GM21367 (cell line): ENCODE data around the gene METTL9.
"Not testable (repeated sequence)": the region's sequence is repeated elsewhere in the genome, so short reads cannot be mapped to it uniquely, and the experiment has no call there.

Experiments used
- ATAC-seq: cut with Tn5 transposase; IDR thresholded peaks from one replicate; pipeline ENCODE4 v1.9.1; 2021; ENCODE audit not compliant: unreplicated experiment

Gene METTL9

DNA sequence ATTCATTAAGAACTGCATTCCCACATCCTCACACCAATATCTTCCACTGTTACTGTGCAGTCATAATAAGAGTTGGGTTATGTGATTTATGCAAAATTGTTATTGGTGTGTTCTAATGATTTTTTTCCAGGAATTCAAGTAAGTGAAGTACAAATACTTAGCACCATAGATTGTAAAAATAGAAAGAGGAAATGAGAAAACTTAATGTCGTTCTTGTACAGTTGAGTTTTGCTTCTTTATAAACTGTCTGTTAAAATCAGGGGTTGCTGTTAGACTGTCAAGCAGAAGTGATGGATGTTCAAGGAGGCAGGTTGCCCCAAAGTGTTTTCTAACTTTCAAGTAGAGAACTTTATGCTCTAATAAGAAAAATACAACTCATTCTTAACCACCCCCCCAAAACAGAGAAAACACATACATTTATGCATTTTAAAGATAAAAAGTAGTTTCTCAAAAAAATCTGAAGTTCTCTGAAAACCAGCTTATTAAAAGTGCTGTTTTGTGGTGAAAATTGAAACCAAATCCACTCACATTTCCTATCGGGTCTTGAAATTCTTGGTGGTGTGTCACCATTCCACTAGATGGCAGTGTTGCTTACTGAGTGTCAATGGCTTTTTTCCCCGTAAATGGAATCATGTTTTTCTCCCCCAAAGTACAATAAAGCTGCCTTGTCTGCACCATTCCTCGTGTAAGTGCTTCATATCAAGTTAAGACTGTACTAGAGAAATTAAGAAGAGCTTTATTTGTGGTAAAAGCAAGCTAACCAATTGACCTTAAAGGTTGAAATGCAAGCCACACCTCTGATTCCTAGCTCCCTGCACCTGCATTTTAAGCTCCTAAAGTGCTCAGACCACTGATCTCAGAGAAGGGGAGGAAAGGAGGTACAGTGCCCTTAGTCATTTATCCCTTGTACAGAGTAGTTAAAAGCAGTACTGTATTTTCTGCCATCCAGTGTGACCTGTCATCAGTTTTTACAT, 57.7 kb downstream of the METTL9 start:
- ATAC-seq: no peak

DNA sequence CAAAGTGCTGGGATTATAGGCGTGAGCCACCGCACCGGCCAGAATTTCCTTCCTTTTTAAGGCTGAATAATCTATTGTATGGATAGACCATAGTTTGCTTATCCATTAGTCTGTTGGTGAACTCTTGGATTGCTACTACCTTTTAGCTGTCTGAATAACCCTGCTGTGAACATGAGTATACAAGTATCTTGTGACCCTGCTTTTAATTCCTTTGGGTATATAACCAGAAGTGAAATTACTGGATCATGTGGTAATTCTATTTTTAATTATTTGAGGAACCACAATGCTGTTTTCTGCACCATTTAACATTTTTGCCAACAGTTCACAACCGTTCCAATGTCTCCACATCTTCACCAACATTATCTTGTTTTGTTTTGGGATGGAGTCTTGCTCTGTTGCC, 59.7 kb downstream of the METTL9 start:
- no peak for ATAC-seq

DNA sequence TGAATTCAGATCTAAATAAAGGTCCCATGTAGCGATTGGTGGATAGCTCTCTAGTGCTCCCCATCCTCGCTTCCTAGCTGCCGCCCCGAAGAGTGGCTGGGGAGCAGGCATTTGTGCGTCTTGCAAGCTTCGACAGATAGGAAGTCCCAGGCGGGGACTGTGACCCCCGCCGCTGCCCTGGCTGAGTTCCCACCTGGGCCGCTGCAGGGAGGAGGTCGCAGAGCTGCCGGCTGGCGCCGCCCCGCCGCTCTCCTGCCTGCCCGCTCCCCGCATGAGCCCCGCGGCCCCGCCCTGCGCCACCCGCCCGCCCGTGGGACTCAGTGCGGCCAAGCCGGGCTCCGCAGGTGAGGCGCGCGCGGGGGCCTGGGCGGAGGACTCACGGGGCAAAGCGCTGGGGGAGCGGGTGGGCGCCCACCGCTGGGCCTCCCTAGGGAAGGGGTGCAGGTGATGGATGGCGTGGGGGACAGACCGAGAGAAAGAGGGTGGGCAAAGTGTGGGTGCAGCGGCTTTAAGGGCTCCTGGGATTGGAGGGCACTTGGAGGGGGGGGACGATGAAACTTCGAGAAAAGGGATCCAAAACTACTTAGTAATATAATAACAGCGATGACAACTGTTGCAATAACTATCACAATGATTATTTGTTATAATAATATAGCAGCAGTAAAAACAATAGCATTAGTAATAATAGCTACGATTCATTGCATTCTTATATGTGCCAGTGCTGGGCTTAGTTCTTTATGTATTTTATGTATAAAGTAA, 64.7 kb downstream of the METTL9 start, which contains the start of gene OTOA:
Gene OTOA, plus strand, starts transcription at position 80 of the 759 bp plus-strand sequence. CDS start 14,547 bp downstream, outside the sequence.
- ATAC-seq: no peak

DNA sequence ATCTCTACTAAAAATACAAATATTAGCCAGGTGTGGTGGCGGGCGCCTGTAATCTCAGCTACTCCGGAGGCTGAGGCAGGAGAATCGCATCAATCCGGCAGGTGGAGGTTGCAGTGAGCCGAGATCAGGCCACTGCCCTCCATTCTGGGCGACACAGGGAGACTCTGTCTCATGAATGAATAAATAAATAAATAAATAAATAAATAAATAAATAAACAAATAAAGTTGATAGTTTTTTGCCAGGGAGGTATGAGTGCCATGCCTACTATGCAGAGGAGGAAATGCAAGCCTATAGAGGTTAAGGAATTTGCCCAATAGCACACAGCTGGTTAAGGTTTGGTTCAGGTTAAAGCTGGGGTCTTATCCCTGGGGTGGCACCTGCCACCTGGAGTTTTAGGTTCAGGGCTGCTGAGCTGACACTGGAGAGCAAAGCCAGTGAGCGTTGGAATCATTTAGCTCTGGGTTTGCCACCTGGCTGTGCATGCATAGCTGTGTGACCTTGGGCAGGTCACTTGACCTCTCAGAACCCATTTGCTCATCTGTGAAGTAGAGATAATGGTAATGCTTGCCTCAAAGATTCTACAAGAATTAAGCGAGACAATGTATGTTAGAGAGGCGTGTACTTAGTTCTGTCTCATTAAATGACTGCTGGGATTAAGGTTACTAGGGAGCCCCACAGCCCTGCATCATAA, 65.6 kb downstream of the METTL9 start:
- no peak for ATAC-seq

DNA sequence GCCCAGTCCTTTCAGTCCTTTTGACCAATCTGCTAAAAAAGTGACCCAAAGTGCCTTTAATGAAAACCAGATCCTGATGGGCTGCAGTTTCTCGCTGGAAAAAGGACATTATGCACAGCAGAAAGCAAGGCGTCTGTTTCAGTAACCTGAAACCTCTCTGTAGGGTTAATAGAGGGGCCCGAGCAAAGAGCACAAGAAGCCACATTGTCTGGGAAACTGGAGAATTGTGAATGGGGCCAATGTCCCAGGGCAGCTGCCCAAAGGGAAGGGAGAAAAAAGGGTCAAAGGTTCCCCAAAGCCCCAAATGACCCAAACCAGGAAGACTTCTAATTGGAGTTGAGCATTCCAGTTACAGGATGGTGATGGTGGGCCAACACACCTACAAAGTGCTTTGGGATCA, 67.4 kb downstream of the METTL9 start:
- ATAC-seq: no peak

DNA sequence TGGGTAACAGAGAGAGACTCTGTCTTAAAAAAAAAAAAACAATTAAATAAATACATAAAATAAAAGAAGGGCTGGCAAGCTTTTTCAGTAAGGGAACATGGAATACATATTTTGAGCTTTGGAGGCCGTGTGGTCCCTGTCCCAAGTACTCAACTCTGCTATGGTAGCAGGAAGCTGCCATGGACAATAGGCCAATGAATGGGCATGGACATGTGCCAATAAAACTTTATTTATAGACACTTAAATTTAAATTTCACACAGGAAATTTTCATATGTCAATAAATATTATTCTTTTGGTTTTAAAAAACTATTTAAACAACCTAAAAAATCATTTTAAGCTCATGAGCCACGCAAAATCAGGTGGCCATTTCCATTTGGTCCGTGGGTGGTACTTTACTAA, 68.2 kb downstream of the METTL9 start:
- ATAC-seq: no peak

DNA sequence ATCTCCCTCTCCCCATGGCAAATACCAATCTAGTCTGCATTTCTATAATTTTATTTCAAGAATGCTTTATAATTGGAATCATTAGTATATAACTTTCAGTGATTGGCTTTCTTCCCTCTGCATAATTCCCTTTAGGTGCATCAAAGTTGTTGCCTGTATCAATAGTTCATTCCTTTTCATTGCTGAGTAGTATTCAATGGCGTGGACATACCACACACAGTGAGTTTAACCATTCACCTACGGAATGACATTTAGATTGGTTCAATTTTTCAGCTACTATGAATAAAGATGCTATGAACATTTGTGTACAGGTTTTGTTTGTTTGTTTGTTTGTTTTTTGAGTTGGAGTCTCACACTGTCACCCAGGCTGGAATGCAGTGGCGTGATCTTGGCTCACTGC, 74.1 kb downstream of the METTL9 start:
- ATAC-seq: no peak

DNA sequence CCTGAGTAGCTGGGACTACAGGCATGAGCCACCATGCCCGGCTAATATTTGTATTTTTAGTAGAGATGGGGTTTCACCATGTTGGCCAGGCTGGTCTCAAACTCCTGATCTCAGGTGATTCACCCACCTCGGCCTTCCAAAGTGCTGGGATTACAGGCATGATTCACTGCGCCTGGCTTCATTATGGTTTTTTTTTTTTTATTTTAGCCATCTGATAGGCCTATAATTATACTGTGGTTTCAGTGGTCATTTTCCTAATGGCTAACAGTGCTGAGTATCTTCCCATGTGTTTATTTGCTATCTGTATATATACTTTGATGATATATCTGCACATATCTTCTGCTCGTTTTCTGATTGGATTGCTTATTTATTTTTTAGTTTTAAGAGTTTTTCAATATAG, 75.1 kb downstream of the METTL9 start:
- ATAC-seq: not testable (repeated sequence)

DNA sequence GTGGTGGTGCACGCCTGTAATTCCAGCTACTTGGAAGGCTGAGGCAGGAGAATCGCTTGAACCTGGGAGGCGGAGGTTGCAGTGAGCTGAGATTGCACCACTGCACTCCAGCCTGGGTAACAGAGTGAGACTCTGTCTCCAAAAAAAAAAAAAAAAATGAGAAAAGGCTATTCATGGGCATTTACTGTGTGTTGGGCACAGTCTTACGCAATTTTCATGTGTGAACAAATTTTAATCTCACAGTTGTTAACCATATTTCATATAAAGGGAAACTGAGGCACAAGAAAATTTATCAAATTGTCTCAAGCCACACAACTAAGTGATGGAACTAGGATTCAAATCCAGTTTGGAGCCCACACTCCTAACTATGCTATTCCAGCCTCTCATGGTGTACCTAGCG, 81.3 kb downstream of the METTL9 start:
- not testable (repeated sequence) for ATAC-seq

DNA sequence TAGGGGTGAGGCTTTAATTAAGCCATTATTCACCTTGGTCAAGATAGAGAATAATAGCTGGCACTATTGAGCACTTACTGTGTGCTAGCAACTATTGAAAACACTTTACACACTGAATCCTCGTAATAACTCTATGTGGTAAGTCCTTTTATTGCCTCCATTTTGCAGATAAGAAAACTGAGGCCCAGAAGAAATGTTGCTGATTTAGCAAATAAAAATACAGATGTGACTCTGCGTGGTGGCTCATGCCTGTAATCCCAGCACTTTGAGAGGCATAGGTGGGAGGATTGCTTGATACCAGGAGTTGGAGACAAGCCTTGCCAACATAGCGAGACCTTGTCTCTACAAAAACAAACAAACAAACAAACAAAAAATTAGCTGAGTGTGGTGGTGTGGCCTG, 83.8 kb downstream of the METTL9 start:
- no peak for ATAC-seq

DNA sequence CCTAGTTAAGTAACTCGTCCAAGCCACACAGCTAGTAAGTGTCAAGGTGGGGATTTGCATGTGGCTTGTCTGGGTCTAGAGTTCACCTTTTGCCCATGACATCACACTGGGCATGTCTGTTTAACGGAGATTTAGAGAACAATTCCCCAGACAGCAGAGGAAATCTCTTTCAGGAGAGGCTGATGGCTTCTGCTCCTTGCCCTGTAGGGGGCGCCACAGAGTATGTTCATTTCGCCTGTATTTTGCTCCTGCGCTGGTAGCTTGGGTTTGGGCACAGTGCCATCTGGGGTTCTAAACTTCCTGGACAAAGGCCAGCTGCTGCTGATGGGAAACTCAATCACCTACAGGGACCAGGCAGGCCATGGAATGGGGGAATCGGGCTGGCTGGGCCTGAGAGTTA, 84.8 kb downstream of the METTL9 start:
- ATAC-seq: no peak

DNA sequence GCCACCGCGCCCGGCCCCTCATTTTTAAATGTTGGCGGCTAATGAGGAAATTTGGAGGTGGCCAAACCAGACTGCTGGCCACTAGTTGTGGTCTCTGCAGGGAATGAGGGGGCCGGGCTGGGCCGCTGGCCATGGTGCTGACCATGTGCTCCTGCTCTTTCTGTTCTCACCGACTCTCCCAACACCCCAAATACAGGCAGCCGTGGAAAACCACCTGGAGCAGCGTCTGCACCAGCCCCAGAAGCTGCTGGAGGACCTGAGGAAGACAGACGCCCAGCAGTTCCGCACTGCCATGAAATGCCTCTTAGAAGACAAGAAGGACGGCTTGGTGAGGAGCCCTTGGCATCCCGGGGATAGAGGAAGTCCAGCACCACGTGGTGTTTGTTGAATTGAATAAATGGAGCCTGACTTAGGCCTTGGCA, 85.7 kb downstream of the METTL9 start:
- no peak for ATAC-seq

DNA sequence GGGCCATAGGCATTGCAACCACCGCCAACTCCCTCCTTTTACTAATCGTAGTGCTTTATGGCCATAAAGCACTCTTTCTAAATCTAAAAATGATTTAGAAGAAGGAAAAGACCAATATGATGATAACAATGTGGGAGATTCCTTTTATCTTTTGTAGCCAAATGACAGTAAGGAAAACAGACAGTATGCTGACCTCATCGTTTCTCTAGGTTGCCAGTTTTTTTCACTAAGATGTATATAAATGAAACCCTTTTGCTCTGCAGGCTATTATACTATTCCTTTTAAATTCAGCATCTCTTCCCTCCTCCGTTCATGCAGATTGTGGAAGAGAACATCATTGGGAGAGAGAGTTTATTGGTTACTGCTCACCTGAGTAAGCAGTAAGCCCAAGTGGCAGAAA, 89.7 kb downstream of the METTL9 start:
- ATAC-seq: no peak

DNA sequence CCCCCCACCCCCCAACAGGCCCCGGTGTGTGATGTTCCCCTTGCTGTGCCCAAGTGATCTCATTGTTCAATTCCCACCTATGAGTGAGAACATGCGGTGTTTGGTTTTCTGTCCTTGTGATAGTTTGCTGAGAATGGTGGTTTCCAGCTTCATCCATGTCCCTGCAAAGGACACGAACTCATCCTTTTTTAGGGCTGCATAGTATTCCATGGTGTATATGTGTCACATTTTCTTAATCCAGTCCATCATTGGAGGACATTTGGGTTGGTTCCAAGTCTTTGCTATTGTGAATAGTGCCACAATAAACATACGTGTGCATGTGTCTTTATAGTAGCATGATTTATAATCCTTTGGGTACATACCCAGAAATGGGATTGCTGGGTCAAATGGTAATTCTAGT, 91.6 kb downstream of the METTL9 start:
- ATAC-seq: not testable (repeated sequence)

DNA sequence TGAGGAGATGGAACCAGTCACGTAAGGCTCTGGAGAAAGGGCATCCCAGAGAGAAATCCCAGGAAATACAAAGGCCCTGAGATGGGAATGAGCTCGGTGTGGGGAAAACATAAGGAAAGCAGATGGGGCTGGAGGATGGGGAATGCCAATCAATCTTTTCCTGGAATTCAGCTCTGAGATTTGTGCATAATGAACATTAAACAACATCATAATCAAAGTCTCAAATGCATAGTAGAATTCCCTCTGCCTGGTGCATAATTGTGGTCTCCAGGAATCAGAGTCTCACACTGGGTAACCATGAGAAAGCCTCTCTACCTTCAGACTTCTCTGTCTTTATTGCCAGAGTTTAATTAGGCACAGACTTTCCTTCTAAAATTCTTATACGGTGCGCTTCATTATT, 95.2 kb downstream of the METTL9 start:
- no peak for ATAC-seq

DNA sequence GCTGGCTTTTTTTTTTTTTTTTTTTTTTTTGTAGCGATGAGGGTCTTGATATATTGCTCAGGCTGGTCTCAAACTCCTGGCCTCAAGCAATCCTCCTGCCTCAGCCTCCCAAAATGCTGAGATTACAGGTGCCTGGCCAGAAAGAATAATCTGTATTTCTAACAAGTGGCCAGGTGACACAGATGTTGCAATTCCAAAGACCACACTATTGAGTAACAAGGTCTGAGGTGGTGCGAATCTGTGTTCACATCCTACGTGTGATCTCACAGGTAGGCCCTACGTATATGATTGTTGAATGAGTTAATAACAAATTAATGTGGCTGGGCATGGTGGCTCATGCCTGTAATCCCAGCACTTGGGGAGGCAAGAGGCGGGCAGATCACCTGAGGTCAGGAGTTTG, 97.7 kb downstream of the METTL9 start:
- no peak for ATAC-seq

DNA sequence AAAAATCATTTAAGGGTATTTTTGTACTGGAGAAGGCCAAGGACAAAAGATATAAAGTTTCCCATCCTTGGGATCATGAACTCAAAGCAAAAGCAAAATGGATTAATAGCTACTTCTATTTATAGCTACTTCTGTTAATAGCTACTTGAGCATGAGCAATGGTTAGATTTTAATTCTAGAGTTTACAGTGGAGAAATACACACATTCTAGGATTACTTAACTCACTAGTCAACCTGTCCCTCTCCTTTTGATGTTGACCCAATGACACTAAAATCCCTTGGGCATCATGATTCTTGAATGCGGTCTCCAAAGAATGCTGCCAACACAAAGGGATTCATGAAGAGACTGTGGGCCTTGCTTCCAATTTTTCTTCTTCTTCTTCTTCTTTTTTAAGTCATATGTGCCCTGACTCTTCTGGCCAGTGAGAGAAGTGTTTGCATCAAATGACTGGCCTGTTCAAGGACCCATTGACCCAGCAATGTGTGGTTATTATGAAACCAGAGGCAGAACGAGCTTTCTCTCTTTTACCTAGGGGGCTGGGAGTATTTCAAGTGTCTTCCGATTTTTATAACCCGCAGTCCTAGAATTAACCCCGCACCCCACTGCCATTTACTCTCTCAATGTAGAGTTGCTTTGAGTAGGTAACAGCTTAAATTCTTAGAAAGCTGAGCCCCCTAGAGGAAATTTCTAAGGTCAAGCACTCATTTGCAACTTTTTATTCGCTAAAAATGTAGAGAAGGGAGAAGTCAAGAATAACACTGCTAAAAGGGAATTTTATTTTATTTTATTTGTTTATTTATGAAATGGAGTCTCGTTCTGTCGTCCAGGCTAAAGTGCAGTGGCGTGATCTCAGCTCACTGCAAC, 99.0 kb downstream of the METTL9 start:
- no peak for ATAC-seq

DNA sequence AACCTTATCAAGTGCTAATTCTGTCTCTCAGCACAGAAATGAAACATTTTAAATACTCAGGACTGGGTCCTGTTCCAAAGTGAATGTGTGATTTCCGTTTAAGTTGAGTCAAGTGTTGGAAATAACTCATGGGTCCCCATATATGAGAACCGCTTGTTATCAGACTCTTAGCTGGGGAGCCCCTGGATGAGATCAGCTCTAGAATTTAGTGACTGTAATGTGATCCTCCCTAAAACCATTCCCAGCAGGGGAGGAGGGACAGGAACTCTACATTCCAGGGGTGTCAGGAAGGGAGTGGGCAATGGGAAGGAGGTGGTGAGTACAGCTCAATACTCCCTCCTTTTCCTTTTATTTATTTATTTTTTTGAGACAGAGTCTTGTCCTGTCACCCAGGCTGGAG, 101.9 kb downstream of the METTL9 start:
- ATAC-seq: no peak

DNA sequence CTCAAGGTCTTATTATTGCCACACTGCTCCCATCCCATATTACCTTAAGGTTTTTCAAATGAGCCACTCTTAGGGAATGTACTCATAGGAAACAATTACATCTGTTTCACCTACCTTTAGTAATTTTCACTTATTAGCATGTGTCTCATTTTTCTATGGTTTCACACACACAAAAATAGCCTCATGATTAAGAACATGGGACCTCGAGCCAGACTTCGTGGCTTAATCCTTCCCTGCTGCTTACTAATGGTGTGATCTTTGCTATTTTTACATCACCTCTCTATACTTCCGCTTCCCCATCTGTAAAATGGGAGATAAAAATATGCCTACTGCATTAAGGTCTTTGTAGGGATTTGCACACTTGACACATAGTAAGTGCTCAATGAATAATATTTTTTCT, 102.9 kb downstream of the METTL9 start:
- no peak for ATAC-seq

DNA sequence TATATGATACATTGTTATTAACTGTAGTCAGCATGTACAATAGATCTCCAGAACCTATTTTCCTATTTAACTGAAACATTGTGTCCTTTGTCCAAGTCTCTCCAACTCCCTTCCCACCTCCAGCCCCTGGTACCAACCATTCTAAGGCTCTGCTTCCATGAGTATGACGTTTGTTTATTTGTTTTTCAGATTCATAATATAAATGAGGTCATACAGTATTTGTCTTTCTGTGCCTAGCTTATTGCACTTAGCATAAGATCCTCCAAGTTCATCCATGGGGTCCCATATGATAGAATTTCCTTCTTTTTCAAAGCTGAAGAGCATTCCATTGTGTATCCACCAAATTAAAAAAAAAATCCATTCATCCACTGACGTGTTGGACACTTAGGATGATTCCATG, 103.8 kb downstream of the METTL9 start:
- ATAC-seq: no peak
